Measurements from ENCODE around the gene MEGF11. TPM values are rescaled to one million over a fixed set of nuclear protein-coding genes. Genes with fewer than 3 reads are reported as not detected.
"Not testable (repeated sequence)": the region's sequence is repeated elsewhere in the genome, so short reads cannot be mapped to it uniquely, and the experiment has no call there.

MEGF11 gene
- total RNA-seq, 3 donors from 2014 or later = not detected

DNA sequence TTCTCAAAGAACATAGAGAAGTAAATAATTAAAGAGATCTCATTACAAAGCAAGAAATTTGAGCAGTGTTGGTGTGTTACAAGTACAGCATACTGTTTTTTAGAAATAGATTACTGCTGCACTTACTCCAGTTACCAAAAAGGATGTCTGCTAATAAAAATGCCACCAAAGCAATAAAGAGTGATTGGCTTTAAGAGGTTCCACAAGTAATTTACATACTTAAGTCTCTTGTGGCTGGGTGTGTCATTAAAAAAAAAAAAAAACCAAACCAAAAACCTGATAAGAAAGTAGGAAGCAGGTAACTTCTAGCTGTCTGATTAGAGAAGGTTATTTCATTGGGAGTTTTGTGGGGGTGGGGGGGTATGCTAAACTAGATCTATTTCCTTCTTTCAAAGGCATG, 369.0 kb downstream of the MEGF11 start:
- Mint-ChIP-seq H3K36me3 (ENCODE audit: insufficient read depth) (peaks cover 48% of the 10 kb centered on the region), H3K4me3 (no peak overlapping the region), H3K4me1 (ENCODE audit: low read depth) (peaks cover 77% of the 10 kb centered on the region), H3K9me3 (no peaks in the 10 kb centered on the region), H3K27me3 (ENCODE audit: low read depth) (no peaks in the 10 kb centered on the region)
- ATAC-seq (no peak), DNase-seq (no peak)

DNA sequence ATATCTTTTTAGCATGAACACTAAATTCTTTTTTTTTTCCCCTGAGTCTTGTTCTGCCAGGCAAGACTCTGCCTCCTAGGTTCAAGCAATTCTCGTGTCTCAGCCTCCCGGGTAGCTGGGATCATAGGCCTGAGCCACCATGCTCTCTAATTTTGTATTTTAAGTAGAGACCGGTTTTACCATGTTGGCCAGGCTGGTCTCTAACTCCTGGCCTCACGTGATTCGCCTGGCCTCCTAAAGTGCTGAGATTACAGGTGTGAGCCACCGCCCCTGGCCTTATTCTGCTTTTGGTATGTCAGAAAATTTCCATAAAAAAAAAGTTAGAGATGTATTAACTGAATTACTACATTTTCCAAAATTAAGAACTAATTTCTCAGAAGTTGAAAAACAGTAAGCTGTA, 370.0 kb downstream of the MEGF11 start:
- H3K36me3 Mint-ChIP-seq (ENCODE audit: insufficient read depth) = peaks cover 46% of the 10 kb centered on the region
- H3K9me3 Mint-ChIP-seq = no peaks in the 10 kb centered on the region
- no peak for ATAC-seq
- no peak for DNase-seq
- H3K4me3 Mint-ChIP-seq = no peak overlapping the region
- no peaks in the 10 kb centered on the region for H3K27me3 Mint-ChIP-seq (ENCODE audit: low read depth)
- peaks cover 68% of the 10 kb centered on the region for H3K4me1 Mint-ChIP-seq (ENCODE audit: low read depth)

DNA sequence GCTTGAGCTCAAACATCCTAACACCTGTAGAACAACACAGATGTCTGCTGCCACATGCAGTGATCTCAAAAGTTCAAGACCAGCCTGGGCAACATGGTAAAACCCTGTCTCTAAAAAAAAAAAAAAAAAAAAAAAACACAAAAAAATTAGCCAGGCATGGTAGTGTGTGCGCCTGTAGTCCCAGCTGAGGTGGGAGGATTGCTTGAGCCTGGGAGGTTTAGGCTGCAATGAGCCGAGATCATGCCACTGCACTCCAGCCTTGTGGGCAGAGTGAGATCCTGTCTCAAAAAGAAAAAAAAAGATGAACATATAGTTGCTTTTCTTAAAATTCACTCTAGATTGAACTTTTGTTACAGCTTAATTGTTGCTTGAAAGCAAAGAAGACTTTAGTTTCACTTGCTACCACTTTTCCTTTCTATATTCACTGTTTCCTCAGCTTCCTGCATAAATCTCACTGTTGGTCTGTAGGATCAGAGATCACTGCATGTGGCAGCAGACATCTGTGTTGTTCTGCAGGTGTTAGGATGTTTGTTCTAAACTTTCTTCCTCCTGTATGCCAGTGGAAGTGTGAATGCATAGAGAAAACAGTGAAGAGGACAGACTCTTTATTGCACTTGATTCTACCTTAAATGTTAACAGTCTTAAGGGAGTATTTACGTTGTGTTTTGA, 371.6 kb downstream of the MEGF11 start:
- no peaks in the 10 kb centered on the region for H3K9me3 Mint-ChIP-seq
- H3K36me3 Mint-ChIP-seq (ENCODE audit: insufficient read depth) = peaks cover 36% of the 10 kb centered on the region
- H3K4me1 Mint-ChIP-seq (ENCODE audit: low read depth) = peaks cover 57% of the 10 kb centered on the region
- ATAC-seq (peak in 1 of 2 donors; percentile 61), DNase-seq (no peak)
- H3K27me3 Mint-ChIP-seq (ENCODE audit: low read depth) = no peaks in the 10 kb centered on the region
- H3K4me3 Mint-ChIP-seq = no peak overlapping the region

DNA sequence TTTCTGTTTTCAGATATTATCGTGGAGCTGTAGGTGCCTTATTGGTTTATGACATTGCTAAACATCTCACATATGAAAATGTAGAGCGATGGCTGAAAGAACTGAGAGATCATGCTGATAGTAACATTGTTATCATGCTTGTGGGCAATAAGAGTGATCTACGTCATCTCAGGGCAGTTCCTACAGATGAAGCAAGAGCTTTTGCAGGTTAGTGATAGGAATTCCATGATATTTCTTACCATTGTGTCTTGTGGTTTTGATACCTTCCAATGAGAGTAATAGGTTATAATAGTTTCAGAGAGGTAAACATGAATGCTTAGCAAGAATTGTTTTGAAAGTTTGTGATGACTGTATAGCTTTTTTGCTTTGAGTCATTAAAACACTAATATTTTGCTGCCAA, 375.8 kb downstream of the MEGF11 start:
- H3K27me3 Mint-ChIP-seq (ENCODE audit: low read depth) = no peaks in the 10 kb centered on the region
- ATAC-seq (peak; percentile 32 to 46), DNase-seq (no peak)
- H3K4me3 Mint-ChIP-seq = no peak overlapping the region
- H3K36me3 Mint-ChIP-seq (ENCODE audit: insufficient read depth) = peaks cover 18% of the 10 kb centered on the region
- H3K4me1 Mint-ChIP-seq (ENCODE audit: low read depth) = peaks cover 40% of the 10 kb centered on the region
- H3K9me3 Mint-ChIP-seq = no peaks in the 10 kb centered on the region

GRCh38 chr15:65875458-65875857, 378.1 kb downstream of the MEGF11 start:
- ATAC-seq = no peak
- H3K9me3 Mint-ChIP-seq = no peaks in the 10 kb centered on the region
- no peak overlapping the region for H3K4me3 Mint-ChIP-seq
- H3K4me1 Mint-ChIP-seq (ENCODE audit: low read depth) = peaks cover 38% of the 10 kb centered on the region
- peaks cover 14% of the 10 kb centered on the region for H3K36me3 Mint-ChIP-seq (ENCODE audit: insufficient read depth)
- no peak for DNase-seq
- H3K27me3 Mint-ChIP-seq (ENCODE audit: low read depth) = no peaks in the 10 kb centered on the region

- DNase-seq = no peak
- no peaks in the 10 kb centered on the region for H3K9me3 Mint-ChIP-seq
- H3K4me3 Mint-ChIP-seq = no peak overlapping the region
- peaks cover 3% of the 10 kb centered on the region for H3K27me3 Mint-ChIP-seq (ENCODE audit: low read depth)
- ATAC-seq = no peak
- peaks cover 41% of the 10 kb centered on the region for H3K4me1 Mint-ChIP-seq (ENCODE audit: low read depth)
- H3K36me3 Mint-ChIP-seq (ENCODE audit: insufficient read depth) = peaks cover 11% of the 10 kb centered on the region
These were observed 380.3 kb downstream of the MEGF11 start for GRCh38 chr15:65873256-65873655.

DNA sequence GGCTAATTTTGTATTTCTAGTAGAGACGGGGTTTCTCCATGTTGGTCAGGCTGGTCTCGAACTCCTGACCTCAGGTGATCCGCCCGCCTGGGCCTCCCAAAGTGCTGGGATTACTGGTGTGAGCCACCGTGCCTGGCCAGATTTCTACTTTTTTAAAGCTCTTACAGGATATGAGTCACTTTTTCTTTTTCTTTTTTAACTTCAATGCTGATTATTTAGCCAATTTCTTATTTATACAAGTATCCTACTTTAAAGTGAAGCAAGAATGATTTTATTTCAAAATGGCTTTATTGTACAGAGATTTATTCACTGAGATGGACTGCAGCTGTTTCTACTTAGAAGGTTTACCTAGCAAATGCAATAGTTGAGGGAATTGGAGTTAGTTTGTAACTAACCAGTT, 381.0 kb downstream of the MEGF11 start:
- not testable (repeated sequence) for H3K9me3 Mint-ChIP-seq; H3K27me3 Mint-ChIP-seq (ENCODE audit: low read depth); ATAC-seq; DNase-seq; H3K36me3 Mint-ChIP-seq (ENCODE audit: insufficient read depth)
- Mint-ChIP-seq H3K4me1 (ENCODE audit: low read depth) (peaks cover 39% of the 10 kb centered on the region), H3K4me3 (peak overlapping the region; percentile 0)

- H3K27me3 Mint-ChIP-seq (ENCODE audit: low read depth); DNase-seq; H3K36me3 Mint-ChIP-seq (ENCODE audit: insufficient read depth); ATAC-seq; H3K9me3 Mint-ChIP-seq: not testable (repeated sequence)
- peaks cover 36% of the 10 kb centered on the region for H3K4me1 Mint-ChIP-seq (ENCODE audit: low read depth)
- peak overlapping the region; percentile 3 for H3K4me3 Mint-ChIP-seq
These were observed 381.7 kb downstream of the MEGF11 start for GRCh38 chr15:65871886-65872285.

DNA sequence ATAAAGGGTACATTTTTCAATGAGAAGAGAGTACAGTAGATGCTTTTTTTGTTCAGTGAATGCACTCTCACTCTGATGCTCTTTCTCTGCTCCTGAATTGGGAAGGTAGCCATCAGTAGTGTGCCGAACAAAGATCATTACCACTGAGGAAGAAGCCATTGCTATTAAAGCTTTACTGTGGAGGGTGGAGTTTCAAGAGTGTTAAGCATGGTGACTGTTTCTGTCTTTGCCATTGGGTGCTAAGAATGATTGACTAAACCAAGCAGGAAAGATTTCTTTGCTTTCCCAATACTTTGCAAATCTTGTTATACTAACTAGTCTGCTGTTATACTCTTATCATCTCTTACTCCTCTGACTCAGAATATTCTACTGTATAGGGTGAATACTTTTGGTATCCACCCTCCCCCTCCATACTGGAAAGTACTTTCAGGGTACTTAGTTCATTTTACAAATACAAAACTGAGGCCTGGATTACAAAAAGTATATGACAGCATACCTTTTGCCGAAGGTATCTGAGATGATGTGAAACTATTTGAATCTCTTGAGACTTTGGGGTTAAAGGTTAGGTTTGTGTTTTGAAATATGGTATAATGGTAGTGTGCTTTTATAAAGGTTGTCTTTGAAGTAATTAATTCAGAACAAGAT, 382.5 kb downstream of the MEGF11 start:
- Mint-ChIP-seq H3K4me3 (peak overlapping the region; percentile 99), H3K9me3 (no peaks in the 10 kb centered on the region), H3K4me1 (ENCODE audit: low read depth) (peaks cover 36% of the 10 kb centered on the region), H3K27me3 (ENCODE audit: low read depth) (peaks cover 3% of the 10 kb centered on the region), H3K36me3 (ENCODE audit: insufficient read depth) (peaks cover 5% of the 10 kb centered on the region)
- peak; percentile 19 to 31 for ATAC-seq
- DNase-seq = no peak

DNA sequence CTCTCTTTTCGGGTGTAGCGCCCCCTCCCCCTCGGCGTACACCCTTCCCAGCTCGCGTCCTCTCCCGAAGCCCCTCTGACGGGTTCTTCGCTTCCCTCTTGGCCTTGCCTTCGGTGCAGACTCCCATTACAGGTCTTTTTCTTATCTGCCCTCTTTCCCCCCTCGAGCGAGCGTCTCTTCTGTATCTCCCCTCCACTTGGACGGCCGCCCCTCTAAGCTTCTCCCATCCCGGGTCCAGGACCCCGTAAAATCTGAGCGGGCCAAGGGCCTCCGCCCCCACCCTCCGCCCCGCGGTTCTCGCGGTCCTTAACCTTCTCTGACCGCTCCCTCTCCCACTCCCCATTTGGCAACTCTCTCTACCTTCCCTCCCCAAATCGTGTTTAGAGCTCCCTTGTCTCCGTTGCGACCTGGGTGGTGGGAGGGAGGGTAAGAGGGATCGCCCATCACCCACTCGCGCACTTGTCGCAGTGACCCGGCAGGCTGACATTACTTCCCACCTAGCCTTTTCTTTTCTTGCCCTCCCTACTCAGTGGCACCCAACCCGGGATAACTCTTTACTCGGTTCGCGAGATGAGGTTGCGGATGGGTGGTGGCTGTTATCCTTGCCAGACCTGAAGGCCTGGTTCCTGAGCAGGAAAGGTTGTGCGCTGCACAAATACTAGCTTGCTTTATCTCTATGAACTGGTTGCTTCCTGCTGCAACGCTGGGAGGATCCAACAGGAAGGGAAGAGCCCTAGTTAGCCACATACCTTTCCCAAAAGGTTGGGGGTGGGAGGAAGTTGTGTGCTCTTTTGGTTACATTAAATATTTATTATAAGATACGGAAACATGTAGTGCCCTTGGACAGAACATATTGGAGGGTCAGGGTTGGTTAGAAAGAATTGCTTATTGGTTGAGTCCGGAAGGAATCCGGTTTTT, 383.3 kb downstream of the MEGF11 start:
- DNase-seq (no peak), ATAC-seq (no peak)
- Mint-ChIP-seq H3K4me3 (peak overlapping the region; percentile 99), H3K4me1 (ENCODE audit: low read depth) (peaks cover 30% of the 10 kb centered on the region), H3K27me3 (ENCODE audit: low read depth) (peaks cover 3% of the 10 kb centered on the region), H3K36me3 (ENCODE audit: insufficient read depth) (peaks cover 2% of the 10 kb centered on the region), H3K9me3 (no peaks in the 10 kb centered on the region)

- ATAC-seq (peak; percentile 93), DNase-seq (peak; percentile 94)
- H3K4me1 Mint-ChIP-seq (ENCODE audit: low read depth) = peaks cover 28% of the 10 kb centered on the region
- H3K9me3 Mint-ChIP-seq = no peaks in the 10 kb centered on the region
- H3K27me3 Mint-ChIP-seq (ENCODE audit: low read depth) = peaks cover 3% of the 10 kb centered on the region
- H3K4me3 Mint-ChIP-seq = peak within 1 kb of the TSS; percentile 99
- H3K36me3 Mint-ChIP-seq (ENCODE audit: insufficient read depth) = peaks cover 2% of the 10 kb centered on the region
These were observed 384.2 kb downstream of the MEGF11 start, which contains the start of gene RAB11A for GRCh38 chr15:65869126-65869953. RAB11A (plus strand) TSS chr15:65869491; CDS start chr15:65869586, 95 bp downstream.

DNA sequence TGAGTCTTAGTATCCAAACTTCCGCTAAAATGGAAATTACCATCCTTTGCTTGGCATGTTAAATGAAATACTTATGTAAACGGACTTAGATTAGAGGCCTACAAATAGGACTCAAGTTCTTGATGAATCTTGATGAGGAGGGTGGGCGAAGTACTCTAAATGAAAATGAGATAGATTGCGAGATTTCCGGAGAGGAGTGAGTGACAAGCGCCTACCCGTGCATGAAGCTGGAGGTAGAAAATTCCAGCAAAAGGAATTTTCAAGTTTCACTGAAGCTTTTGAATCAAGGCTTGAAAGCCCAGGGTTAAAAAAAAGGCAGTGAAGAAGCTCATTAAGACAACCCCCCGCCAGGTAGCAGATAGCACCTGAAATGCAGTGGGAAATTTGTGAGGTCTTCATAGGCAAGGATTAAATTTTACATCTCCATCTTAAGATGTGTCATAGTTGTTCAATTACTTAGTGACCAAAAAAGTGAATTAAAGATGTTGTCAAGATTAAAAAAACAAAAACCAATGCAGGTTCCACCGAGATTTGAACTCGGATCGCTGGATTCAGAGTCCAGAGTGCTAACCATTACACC, 384.9 kb downstream of the MEGF11 start:
- H3K4me3 Mint-ChIP-seq = peak overlapping the region; percentile 99
- H3K36me3 Mint-ChIP-seq (ENCODE audit: insufficient read depth) = peaks cover 2% of the 10 kb centered on the region
- peaks cover 25% of the 10 kb centered on the region for H3K4me1 Mint-ChIP-seq (ENCODE audit: low read depth)
- no peak for ATAC-seq
- no peaks in the 10 kb centered on the region for H3K9me3 Mint-ChIP-seq
- peaks cover 3% of the 10 kb centered on the region for H3K27me3 Mint-ChIP-seq (ENCODE audit: low read depth)
- no peak for DNase-seq

GRCh38 chr15:65867933-65868332, 385.6 kb downstream of the MEGF11 start:
- H3K4me3 Mint-ChIP-seq, ATAC-seq: not testable (repeated sequence)

More at GRCh38 chr15:65867933-65868332, 385.6 kb downstream of the MEGF11 start:
- H3K9me3 Mint-ChIP-seq; H3K27me3 Mint-ChIP-seq (ENCODE audit: low read depth); DNase-seq; H3K36me3 Mint-ChIP-seq (ENCODE audit: insufficient read depth): not testable (repeated sequence)
- H3K4me1 Mint-ChIP-seq (ENCODE audit: low read depth) = peaks cover 21% of the 10 kb centered on the region
